Measurements from ENCODE around the gene RCSD1. TPM values are rescaled to one million over a fixed set of nuclear protein-coding genes. Genes with fewer than 3 reads are reported as not detected.

The RCSD1 gene
- total and polyA plus RNA-seq, 11 donors: 14.1 to 51.5 (median 29.6) TPM

GRCh38 chr1:167704715-167705114 lies 74.7 kb downstream of the RCSD1 start:
- intact Hi-C loops (cut with DNase I): no loop called here
- WGBS, 4 donors: 34 to 45% (median 40%) methylated on average over 2 of the region's 2 CpGs
- ATAC-seq: peak in 2 of 4 donors; percentile 44 to 59

GRCh38 chr1:167705250-167705649 lies 75.2 kb downstream of the RCSD1 start:
- no peak for TF ChIP-seq CTCF (IDR thresholded peaks at IDR 0.05)
- no peak for TF ChIP-seq POLR2A (IDR thresholded peaks at IDR 0.05)
- no peak for ATAC-seq
- Histone ChIP-seq H3K4me3 (no peak overlapping the region), H3K27ac (no peak overlapping the region), H3K36me3 (peaks cover 0 to 69% (median 47%) of the 10 kb centered on the region in 9 donors), H3K4me1 (peaks cover 0 to 17% (median 9%) of the 10 kb centered on the region in 12 donors), H3K9me3 (no peaks in the 10 kb centered on the region), H3K27me3 (no peaks in the 10 kb centered on the region)
- intact Hi-C loops (cut with DNase I): no loop called here
- WGBS, 4 donors: 61 to 72% (median 65%) methylated on average over 6 of the region's 6 CpGs
- no peak for DNase-seq

More at GRCh38 chr1:167704715-167705114, 74.7 kb downstream of the RCSD1 start:
- H3K27ac ChIP-seq: peak overlapping the region in 1 of 12 donors; percentile 8
- TF ChIP-seq POLR2A (IDR thresholded peaks at IDR 0.05): no peak
- no peak for TF ChIP-seq CTCF (IDR thresholded peaks at IDR 0.05)
- no peak for DNase-seq
- H3K27me3 ChIP-seq: no peaks in the 10 kb centered on the region
- peaks cover 0 to 17% (median 11%) of the 10 kb centered on the region in 12 donors for H3K4me1 ChIP-seq
- no peak overlapping the region for H3K4me3 ChIP-seq
- H3K9me3 ChIP-seq: no peaks in the 10 kb centered on the region
- peaks cover 0 to 74% (median 52%) of the 10 kb centered on the region in 9 donors for H3K36me3 ChIP-seq

- no peak for TF ChIP-seq POLR2A (IDR thresholded peaks at IDR 0.05)
- TF ChIP-seq CTCF (IDR thresholded peaks at IDR 0.05): no peak
- intact Hi-C loops (cut with DNase I): no loop called here
- Histone ChIP-seq H3K36me3 (peaks cover 0 to 62% (median 39%) of the 10 kb centered on the region in 9 donors), H3K4me3 (no peak overlapping the region), H3K9me3 (no peaks in the 10 kb centered on the region), H3K27me3 (no peaks in the 10 kb centered on the region), H3K4me1 (peaks cover 0 to 17% (median 9%) of the 10 kb centered on the region in 12 donors), H3K27ac (no peak overlapping the region)
- no peak for ATAC-seq
- DNase-seq: no peak
- 73 to 90% (median 82%) methylated on average over 2 of the region's 2 CpGs for WGBS, 4 donors
Observed at GRCh38 chr1:167706363-167706762, 76.3 kb downstream of the RCSD1 start.

- Histone ChIP-seq H3K9me3 (no peaks in the 10 kb centered on the region), H3K4me1 (peaks cover 0 to 17% (median 9%) of the 10 kb centered on the region in 12 donors), H3K4me3 (no peak overlapping the region), H3K27ac (no peak overlapping the region), H3K36me3 (peaks cover 0 to 54% (median 39%) of the 10 kb centered on the region in 9 donors), H3K27me3 (no peaks in the 10 kb centered on the region)
- WGBS, 4 donors: 87 to 90% (median 88%) methylated on average over 10 of the region's 10 CpGs
- DNase-seq (no peak), ATAC-seq (no peak)
- intact Hi-C loops (cut with DNase I): no loop called here
- TF ChIP-seq POLR2A (IDR thresholded peaks at IDR 0.05) (no peak), CTCF (IDR thresholded peaks at IDR 0.05) (no peak)
Observed at GRCh38 chr1:167706931-167707877, 77.2 kb downstream of the RCSD1 start.
